GDM1 (cell line): ENCODE measurements around the gene C10orf143.

ENCODE experiments used
- DNase-seq: peaks from one replicate; lab custom pipeline; 2025; lab: John Stamatoyannopoulos, UW

The C10orf143 gene

GRCh38 chr10:130052193-130052592 lies 58.4 kb downstream of the C10orf143 start:
- DNase-seq, result no peak

GRCh38 chr10:130050721-130051120 lies 59.9 kb downstream of the C10orf143 start:
- DNase-seq, result no peak

GRCh38 chr10:130049987-130050386 lies 60.6 kb downstream of the C10orf143 start:
- no peak for DNase-seq

- no peak for DNase-seq
Observed at GRCh38 chr10:130049244-130049643, 61.4 kb downstream of the C10orf143 start.

- no peak for DNase-seq
Observed at GRCh38 chr10:130048081-130048480, 62.5 kb downstream of the C10orf143 start.

- DNase-seq, result no peak
Observed at GRCh38 chr10:130047336-130047735, 63.3 kb downstream of the C10orf143 start.

GRCh38 chr10:130046591-130046990 lies 64.0 kb downstream of the C10orf143 start:
- DNase-seq, result no peak

GRCh38 chr10:130045801-130046321 lies 64.8 kb downstream of the C10orf143 start:
- no peak for DNase-seq

GRCh38 chr10:130045091-130045652 lies 65.5 kb downstream of the C10orf143 start:
- no peak for DNase-seq

- no peak for DNase-seq
Observed at GRCh38 chr10:130044067-130045061, 66.3 kb downstream of the C10orf143 start.

GRCh38 chr10:130043491-130043890 lies 67.1 kb downstream of the C10orf143 start:
- no peak for DNase-seq

GRCh38 chr10:130042381-130042780 lies 68.2 kb downstream of the C10orf143 start:
- DNase-seq, result no peak

GRCh38 chr10:130041451-130042371 lies 68.9 kb downstream of the C10orf143 start:
- no peak for DNase-seq

GRCh38 chr10:130040817-130041330 lies 69.8 kb downstream of the C10orf143 start:
- DNase-seq, result no peak

- DNase-seq, result no peak
Observed at GRCh38 chr10:130040351-130040750, 70.3 kb downstream of the C10orf143 start.

GRCh38 chr10:130039141-130039540 lies 71.5 kb downstream of the C10orf143 start:
- DNase-seq, result no peak

- DNase-seq, result no peak
Observed at GRCh38 chr10:130038611-130039109, 72.0 kb downstream of the C10orf143 start.

GRCh38 chr10:130038019-130038555 lies 72.5 kb downstream of the C10orf143 start:
- no peak for DNase-seq

GRCh38 chr10:130037169-130037661 lies 73.4 kb downstream of the C10orf143 start:
- no peak for DNase-seq

GRCh38 chr10:130036296-130037065 lies 74.1 kb downstream of the C10orf143 start:
- DNase-seq, result no peak
